Activated CD4-positive, alpha-beta T cell treated with anti-CD3 and anti-CD28 coated beads for 4 hours (primary cell): ENCODE results near the gene UTRN.

Source experiments
- DNase-seq, 2 donors: peaks; one replicate each; pipeline ENCODE4 v3.0.0-alpha.2; 2020

Gene UTRN

DNA sequence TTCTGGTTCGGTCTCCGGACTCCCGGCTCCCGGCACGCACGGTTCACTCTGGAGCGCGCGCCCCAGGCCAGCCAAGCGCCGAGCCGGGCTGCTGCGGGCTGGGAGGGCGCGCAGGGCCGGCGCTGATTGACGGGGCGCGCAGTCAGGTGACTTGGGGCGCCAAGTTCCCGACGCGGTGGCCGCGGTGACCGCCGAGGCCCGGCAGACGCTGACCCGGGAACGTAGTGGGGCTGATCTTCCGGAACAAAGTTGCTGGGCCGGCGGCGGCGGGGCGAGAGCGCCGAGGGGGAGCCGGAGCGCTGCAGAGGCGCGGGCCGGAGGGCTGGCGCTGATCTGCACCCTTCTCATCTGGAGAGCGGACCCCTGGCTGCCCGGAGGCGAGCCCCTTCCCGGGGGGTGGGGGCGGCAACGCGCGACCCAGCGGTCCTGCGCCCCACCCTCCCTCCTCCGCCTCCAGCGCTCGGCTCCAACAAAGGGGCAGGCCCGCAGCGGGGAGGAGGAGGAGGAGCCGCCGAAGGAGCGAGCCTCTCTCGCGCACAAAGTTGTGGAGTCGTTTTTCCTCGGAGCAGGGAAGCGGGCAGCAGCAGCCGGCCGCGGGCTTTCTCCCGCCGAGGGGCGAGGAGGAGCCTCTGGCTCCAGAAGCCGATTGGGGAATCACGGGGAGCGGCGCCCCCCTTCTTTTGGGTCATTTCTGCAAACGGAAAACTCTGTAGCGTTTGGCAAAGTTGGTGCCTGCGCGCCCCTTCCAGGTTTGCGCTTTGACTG lies at the start of gene UTRN:
Gene UTRN, plus strand, starts transcription at position 553 of the 765 bp plus-strand sequence. CDS start 6,494 bp downstream, outside the sequence.
- DNase-seq: peak; percentile 22 to 27

DNA sequence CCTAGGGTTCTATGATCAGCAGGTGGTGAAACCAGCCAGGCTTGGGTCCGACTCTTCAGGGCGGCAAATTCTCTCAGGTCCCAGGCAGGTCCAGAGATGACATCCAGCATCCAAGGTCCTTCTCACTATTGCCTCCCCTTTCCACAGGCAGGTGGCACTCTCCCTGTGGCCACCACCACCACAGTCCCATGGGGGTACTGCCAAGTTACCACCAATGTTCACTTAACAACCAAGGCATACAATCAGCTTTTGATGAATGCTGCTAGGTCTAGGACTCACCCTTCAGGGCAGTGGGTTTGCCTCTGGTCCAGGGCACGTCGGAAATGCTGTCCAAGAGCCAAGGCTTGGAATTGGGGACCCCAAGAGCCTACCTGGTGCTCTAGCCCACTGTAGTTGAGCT lies 40.4 kb upstream of the UTRN start:
- no peak for DNase-seq

DNA sequence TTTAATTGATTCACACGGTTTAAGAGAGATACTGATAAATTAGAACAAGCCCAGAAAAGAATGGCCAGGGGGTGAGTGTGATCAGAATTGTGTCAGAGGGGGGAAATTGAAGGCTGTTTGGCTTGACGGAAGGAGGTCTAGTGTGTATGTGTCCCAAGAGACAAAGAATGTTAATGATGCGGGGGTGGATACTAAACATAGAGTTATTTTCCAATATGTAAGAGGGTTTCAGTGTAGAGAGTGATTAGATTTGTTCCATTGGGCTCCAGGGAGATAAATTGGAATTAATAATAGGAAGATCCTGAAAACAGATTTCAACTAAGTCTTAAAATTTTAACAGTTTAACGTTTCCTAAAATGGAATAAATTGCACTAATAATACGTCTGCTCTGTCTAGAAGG lies 38.1 kb upstream of the UTRN start:
- DNase-seq: no peak

DNA sequence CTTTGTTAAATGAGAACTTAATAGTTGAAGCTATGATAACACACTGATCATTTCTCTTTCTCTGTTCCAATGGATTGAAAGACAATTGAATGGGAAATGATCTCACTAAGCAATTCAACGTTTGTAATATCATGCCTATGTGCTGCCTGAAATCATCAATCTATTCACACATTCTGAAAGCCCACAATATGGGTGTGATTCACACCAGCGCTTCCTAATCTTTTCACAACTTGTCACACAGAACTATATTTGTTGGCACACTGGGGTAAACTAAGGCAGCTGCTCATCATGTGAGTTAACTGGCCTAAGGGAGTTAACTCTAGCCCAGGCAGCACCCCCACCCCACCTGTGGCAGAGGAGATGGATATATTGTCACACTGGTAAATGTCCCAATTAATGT lies 37.1 kb upstream of the UTRN start:
- no peak for DNase-seq

DNA sequence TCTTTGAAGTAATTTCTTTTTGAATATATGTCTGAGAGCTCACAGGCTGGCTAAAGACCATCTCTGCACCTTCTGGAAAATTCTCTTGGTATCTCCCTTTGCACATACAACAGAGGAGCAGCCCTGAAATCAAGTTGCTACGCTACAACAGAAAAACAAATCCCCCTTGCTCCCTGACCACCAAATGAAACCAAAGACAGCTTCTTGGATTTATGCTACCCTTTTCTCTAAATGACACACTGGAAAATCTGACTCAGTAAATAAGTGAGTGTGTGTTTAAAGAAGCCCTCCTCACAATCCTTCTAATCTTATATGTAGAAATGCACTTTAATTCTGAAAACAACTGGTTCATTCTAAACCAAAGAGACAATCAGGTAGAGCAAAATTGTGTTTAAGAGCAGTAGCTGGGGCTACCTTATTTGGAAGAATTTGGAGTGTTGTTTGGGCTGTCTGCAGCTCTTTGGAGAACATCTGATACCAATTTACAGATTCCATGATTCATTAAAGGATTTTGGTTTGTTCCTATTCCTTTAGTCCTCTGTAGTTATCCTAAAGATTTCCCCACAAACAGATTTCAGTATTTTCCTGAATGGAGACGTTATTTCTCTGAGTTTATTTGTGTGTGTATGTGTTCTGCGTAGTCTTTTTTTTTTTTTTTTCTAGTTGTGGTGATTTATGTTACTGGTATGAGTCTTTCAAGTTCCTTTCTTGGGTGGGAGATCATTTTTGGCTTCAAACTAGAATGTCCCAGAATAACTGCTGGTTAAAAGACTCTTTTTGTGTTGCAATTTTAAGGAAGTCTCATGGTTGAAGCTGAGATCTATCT lies 36.4 kb upstream of the UTRN start:
- DNase-seq: no peak

DNA sequence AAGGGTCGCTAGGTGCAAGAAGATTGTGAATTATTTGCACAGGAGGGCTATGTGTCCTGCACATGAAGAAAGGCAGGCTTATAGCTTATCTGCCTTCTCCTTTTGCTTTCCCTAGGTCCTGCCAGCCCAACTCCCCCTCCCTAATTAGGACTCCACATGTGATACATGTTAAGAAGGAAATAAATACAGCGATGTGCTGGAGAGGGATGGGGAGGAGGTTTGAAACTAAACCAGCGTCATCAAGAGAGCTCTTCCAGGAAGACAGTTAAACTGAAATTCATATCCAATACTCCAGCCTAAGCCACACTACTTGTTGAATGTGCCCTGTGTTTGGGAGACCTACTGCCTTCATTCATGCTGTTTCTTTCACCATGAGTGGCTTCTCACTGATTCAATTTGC lies 34.9 kb upstream of the UTRN start:
- DNase-seq: no peak

DNA sequence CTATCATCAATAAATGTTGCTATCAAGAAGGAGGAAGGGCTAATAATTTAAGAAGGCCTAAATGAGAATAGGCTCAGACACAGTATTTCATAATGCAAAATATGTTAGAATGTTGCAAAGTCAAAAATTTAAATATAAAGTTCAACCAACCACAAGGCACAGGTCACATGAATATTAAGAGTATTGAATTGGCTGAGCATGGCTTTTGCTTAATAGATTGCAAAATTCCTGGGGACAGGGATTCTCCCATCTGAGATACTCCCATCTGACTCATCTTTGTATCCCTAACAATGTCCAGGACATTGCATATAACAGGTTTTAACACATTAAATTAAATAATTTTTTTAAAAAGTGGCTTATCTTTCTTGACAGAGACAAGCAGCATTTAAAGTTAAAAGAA lies 32.9 kb upstream of the UTRN start:
- DNase-seq: no peak

DNA sequence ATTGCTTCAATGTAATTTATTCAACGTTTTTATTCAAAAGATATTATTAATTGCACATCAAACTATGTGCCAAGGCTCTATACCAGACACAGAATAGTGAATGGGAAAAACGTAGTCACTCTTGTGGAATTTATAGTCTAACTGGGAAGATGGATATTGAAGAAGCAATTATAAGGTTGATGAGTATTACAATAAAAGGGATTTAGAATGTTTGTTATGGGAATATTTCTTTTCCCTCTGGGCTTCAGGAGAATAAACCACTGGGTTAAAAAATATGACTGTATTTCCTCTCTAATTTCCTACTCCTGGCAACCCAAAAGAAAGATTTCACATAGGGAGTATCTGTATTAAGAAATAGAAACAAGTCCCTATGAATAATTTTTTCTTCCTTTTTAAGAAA lies 25.1 kb upstream of the UTRN start:
- DNase-seq: no peak

DNA sequence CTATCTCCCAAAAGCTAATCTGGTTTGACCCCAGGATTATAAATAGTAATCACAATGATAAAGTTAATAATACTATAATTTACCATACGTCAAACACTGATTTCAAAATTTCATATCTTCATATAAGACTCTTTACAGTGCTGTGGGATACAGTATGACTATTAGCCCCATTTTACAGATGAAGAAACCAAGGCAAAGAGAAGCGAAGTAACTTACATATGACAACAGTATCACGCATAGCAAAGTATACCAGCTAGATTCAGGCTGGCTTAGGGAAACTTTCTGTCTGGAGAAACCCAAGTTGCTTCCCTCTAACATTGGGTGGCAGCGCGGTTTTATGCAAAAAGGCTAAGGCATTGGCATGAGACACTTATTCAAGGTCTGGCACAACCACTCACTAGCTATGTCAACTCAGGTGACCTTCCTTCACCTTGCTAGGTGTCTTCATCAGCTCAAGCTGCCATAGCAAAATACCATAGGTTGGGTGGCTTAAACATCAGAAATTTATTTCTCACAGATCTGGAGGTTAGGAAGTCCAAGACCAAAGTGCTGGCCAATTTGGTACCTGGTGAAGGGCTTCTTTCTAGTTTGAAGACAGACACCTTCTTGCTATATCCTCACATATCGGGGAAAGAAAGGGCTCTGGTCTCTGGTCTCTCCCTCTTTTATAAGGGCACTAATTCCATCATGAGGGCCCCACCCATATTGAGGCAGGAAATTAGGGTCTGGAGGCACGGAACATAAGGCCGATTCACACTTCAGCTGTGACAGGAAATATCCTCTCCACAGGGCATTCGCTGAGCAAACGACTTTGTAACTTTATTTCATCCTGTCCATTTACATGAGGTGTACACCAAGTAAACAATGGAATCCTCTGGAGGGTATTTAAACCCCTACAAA lies 22.4 kb upstream of the UTRN start:
- peak; percentile 24 to 26 for DNase-seq

DNA sequence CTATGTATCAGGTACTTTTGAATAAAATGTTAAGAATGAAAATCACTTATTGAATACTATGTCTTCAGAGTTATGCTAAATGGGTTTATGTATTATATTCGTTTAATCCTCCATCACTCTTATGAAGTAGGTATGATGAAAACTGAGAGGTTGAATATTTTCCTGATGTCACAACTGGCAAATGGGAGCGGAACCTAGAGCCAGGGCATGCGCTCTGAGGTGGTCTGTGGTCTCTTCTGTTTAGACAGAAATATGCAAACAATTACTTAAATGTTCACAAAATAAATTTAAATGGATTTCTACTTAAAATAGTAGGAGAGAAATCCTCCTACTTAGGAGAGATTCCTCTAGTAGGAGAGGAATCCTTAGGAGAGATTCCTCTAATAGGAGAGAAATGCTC lies 21.3 kb upstream of the UTRN start:
- no peak for DNase-seq

DNA sequence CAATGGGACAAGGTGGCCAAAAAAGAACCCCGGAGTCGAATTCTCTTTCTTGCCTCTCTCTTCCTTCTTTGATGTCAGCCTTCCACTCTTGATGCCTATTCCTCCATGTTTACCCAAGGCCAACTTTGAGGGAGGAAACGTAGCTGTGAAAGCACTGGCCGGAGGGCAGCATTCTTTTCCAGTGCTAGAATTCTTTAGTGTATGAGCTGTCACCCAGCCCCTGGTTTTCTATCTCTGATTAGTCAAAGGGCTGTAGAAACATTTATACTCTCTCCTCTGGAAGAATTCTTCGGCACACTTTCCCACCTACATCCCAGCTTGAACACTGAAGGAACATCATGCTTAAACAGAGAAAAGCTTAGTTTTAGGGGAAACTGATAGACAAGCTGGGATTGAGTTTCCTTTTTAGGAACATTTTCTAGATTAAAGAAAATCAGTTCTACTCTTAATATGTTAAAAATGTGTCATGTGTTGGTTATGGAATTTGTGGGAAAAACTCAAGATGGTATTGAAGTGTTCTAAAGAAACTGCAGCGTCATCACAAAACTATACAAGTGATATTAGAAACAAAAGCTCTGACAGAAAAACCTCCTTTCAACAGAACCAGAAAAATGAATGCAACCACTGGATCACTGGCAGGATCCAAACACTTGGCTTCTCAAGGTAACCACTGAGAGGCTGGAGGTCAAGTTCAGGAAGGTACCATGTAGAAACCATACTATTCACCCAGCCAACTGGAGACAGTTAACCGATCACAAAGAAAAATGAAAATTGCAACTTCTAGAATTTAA lies 20.7 kb upstream of the UTRN start:
- DNase-seq: no peak

DNA sequence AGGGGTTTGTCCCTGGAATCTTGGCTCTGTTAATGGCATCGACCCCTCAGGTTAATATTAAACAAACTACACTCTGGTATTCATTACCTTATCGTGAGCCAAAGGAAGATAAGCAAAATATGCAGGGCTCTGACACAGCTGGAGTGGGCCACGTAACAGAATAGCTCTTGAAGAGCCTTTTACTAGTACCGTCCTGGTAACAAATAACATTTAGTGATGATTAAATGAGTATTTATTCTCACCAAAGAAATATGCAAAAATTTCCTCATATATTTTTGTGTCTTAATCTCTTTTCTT lies 20.1 kb upstream of the UTRN start:
- DNase-seq: no peak

DNA sequence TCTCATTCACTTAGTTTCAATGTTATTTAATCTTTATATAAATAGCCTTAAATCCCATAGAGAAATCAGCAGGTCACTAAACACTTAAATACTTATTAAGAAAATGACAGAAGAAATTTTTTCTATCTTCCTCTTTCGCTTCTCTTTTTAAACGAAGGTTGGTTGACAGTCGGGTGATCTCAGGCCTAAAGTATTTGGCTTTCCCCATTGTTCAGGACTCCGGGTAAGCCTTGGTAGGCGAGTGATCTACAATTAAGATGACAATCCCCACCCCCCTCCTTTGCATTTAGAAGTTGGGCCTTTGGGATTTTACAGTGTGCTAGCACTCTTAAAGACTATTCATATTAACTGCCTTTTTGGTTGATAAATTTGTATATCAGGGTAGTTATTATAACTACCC lies 19.7 kb upstream of the UTRN start:
- no peak for DNase-seq

DNA sequence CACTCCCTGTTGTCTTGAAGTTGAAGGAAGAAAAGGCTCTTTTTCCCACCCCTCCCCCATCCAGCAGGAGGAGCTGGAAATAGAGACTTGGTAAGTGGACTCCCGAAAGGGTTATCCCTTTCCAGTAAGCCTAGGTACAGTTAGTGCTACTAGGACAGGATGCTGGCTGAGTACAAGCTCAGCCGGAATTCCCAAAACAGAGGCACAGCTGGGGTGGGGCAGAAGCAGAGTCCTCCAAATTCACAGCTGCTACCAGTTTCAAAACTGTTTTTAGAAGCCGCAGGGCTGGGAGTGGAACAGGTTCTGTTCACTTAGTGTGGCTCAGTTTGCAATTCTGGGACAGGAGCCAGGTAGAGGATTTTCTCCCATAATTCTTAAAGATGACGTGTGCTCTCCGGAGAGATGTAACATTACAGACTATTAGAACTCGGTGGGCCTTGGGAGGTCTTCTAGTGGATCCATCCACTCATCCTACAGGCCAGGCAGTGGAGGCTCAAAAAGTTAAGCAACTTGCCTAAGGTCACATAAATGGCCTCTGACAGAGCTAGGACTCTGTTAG lies 19.0 kb upstream of the UTRN start:
- DNase-seq: no peak

DNA sequence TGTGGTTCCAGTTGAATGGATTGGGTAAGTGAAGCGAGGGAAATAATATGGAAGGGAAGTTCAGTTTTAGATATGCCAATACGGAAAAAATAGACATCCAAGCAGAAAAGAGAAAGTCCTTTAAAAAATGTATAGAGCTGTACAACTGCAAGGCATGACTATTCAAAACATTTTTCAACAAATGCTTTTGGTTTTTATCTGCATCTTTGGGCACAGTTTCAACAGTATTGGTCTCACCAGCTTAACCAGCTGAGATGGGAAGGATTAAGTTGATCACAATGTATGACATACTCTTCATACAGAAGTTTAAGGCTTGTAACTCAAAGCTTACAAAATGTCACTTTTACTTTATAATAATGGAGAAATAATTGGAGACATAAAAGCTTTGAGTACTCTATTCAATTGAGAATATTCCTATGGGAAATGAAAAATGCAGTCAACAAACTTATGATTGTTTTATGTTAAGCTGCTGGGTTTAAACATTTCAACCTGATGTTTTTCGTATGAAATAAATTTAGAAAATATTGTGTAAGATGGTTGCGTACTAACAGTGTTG lies 16.3 kb upstream of the UTRN start:
- no peak for DNase-seq

DNA sequence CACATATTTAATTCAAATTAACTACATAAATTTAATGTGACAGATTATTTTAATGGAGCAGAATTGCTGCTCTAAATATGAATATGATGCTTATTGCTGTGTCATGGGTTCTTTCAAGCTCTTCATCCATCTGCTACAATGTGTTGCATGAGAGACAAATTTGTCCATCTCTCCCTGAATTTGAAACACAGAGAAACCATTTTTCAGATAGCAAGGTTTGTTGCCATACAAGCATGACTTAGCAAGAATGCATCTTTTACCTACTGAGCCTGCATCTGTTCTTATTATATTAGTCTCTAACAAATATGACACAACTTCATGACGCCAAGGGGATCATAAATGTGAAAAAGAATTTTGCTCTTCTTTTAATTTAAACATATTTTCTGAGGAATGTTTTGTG lies 8.0 kb upstream of the UTRN start:
- DNase-seq: no peak

DNA sequence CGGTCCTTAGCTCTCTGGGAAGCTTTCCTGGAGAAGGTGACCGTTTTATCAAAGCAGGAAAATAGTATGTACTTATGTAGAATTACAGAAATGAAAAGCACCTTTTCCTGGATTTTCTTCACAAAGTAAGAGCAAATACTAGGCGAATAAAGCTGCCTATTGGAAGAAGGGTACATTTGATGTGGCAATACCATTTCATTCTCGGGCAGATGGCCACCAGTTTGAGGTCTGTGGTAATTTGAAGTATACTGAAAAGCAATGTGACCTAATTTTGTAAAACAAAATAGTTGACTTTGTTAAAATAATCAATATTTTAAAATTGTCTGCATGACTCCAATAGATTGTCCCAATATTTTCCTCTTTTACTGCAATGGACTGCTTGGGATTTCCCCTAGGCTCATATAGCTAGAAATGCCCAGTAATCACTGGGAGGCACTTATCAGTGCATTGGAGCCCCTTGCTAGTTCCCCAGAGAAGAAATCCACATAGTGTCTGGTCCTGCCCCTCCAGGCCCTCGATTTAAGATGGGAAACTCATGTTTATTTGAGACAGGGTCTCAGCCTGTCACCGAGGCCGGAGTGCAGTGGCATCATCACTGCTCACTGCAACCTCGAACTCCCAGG lies 7.4 kb upstream of the UTRN start:
- DNase-seq: no peak

DNA sequence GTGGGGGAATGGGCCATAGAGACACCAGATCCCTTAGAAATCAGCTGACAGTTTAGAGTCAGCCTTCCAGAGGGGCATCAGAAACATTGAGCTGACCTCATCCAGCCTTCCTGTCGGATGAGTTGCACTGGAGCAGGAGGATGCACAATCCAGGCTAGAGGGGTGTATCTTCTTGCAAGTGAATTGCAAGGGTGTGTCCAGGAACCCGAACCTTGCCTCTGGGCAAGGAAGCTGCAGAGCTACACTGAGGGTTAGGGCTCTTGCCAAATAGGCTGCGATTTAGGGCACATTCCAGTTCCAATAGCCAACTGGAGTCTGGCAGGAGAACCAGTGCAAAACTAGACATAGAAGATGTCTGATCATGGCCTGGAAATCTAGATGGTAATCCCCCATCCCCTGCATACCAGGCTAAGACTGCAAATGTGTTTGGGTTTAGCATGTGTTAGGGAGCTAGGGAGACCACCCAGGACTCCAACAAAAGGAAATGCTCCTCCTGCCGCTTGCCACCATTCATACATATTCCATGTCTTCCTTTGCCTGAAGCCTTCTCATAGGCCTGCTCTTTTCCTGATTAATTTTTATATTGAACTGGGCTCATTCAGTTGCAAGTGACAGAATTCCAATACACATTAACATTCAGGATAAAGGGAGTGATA lies 6.3 kb upstream of the UTRN start:
- DNase-seq: no peak

DNA sequence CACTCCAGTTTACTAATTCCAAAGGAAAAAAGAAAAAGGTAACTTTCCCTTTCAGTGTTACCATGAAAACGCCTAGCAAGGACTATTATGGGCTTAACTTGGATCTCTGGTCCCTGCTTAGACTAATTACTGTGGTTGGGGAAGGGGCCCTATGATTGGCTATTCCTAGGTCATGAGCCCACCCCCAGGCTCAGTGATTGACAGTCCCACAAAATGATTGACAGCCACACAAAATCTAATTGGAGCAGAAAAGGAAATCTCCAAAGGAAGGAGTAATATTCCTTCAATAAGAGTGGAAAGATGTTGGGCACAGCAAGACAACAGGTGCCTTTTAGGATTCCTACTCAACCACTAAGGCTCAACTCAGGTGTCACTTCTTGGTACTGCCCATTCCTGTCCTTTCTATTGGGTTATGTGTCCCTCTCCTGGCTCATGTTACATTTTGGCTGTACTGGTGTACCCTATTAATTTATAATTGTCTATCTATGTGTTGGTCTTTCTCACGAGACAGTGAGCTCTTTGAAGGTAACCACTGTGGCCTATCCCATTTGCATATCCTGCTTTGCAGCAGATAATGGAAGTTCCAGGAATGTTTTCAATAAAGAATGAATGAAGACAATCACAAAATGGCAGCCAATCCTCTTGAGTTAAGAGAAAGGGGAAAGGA lies 5.5 kb upstream of the UTRN start:
- no peak for DNase-seq
